ENCODE results near the gene SLC22A5.

GRCh38 chr5:132327252-132327955 lies 42.1 kb upstream of the SLC22A5 start:
- TF ChIP-seq, protein P1, sequence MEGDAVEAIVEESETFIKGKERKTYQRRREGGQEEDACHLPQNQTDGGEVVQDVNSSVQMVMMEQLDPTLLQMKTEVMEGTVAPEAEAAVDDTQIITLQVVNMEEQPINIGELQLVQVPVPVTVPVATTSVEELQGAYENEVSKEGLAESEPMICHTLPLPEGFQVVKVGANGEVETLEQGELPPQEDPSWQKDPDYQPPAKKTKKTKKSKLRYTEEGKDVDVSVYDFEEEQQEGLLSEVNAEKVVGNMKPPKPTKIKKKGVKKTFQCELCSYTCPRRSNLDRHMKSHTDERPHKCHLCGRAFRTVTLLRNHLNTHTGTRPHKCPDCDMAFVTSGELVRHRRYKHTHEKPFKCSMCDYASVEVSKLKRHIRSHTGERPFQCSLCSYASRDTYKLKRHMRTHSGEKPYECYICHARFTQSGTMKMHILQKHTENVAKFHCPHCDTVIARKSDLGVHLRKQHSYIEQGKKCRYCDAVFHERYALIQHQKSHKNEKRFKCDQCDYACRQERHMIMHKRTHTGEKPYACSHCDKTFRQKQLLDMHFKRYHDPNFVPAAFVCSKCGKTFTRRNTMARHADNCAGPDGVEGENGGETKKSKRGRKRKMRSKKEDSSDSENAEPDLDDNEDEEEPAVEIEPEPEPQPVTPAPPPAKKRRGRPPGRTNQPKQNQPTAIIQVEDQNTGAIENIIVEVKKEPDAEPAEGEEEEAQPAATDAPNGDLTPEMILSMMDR (IDR thresholded peaks at IDR 0.05 in 2 of 3, conservative IDR thresholded peaks at IDR 0.05 in 1 of 3; ENCODE audit: insufficient read depth in 2 of 3, low read depth in 1 of 3, low read length in 3 of 3), result no peak
- TF ChIP-seq CBFB (CRISPR knock-in tag; IDR thresholded peaks at IDR 0.05) (no peak), THAP7 (CRISPR knock-in tag; IDR thresholded peaks at IDR 0.05) (no peak), YY1 (IDR thresholded peaks at IDR 0.05; ENCODE audit: borderline replicate concordance in 1 of 3, control insufficient read depth in 1 of 3, extremely low read depth in 1 of 3, insufficient read depth in 3 of 3, insufficient read length in 1 of 3, insufficient replicate concordance in 2 of 3, low read depth in 1 of 3, low read length in 2 of 3) (no peak), BCOR (IDR thresholded peaks at IDR 0.05) (no peak), ZFX (CRISPR knock-in tag; IDR thresholded peaks at IDR 0.05) (no peak)
- TF ChIP-seq, protein P2, sequence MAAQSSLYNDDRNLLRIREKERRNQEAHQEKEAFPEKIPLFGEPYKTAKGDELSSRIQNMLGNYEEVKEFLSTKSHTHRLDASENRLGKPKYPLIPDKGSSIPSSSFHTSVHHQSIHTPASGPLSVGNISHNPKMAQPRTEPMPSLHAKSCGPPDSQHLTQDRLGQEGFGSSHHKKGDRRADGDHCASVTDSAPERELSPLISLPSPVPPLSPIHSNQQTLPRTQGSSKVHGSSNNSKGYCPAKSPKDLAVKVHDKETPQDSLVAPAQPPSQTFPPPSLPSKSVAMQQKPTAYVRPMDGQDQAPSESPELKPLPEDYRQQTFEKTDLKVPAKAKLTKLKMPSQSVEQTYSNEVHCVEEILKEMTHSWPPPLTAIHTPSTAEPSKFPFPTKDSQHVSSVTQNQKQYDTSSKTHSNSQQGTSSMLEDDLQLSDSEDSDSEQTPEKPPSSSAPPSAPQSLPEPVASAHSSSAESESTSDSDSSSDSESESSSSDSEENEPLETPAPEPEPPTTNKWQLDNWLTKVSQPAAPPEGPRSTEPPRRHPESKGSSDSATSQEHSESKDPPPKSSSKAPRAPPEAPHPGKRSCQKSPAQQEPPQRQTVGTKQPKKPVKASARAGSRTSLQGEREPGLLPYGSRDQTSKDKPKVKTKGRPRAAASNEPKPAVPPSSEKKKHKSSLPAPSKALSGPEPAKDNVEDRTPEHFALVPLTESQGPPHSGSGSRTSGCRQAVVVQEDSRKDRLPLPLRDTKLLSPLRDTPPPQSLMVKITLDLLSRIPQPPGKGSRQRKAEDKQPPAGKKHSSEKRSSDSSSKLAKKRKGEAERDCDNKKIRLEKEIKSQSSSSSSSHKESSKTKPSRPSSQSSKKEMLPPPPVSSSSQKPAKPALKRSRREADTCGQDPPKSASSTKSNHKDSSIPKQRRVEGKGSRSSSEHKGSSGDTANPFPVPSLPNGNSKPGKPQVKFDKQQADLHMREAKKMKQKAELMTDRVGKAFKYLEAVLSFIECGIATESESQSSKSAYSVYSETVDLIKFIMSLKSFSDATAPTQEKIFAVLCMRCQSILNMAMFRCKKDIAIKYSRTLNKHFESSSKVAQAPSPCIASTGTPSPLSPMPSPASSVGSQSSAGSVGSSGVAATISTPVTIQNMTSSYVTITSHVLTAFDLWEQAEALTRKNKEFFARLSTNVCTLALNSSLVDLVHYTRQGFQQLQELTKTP (IDR thresholded peaks at IDR 0.05; ENCODE audit: low read depth in 1 of 2, partially characterized antibody in 2 of 2), result no peak
